ENCODE results near the gene NLRP1.

- TF ChIP-seq MAX (CRISPR knock-in tag; IDR thresholded peaks at IDR 0.05) (no peak), POLR2AphosphoS5 (IDR thresholded peaks at IDR 0.05; ENCODE audit: control insufficient read depth, insufficient read depth, low read depth, low read length) (no peak), CLOCK (CRISPR knock-in tag; IDR thresholded peaks at IDR 0.05; ENCODE audit: borderline replicate concordance) (no peak), CTCF (IDR thresholded peaks at IDR 0.05 in 2 of 3, conservative IDR thresholded peaks at IDR 0.05 in 1 of 3; ENCODE audit: insufficient read depth in 2 of 3, low read depth in 1 of 3, low read length in 3 of 3) (no peak)
Observed at GRCh38 chr17:5492970-5493369, 91.3 kb downstream of the NLRP1 start.

Data from K562 (cell line).